Measurements from ENCODE around the gene ATP11A. TPM values are rescaled to one million over a fixed set of nuclear protein-coding genes. Genes with fewer than 3 reads are reported as not detected.

The ATP11A gene
- total and polyA plus RNA-seq, 9 donors: 6.6 to 72.7 (median 34.9) TPM

DNA sequence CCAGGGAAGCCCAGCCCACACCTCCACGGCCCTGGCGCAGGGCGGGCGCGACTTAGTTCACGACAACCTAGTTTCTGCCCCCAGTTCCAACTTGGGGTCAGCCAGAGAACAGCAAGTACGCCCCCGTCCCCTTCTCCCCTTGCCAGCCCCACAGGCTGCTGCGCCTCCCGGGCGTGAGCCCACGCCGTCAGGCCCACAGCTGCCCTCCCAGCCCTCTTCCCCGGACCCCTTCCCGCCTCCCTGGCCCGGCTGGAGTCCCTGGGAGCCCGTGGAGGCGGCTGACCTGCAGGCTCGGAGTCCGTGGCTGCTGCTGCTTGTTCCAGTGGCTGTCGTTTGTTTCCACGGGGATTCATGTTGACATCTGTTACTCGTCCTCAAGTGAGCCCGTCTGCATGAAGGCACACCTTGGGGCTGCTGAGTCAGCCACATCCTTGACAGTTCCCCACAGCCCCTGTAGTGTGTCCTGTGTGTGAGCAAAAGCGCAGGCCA lies 86.0 kb downstream of the ATP11A start:
- peaks cover 3% of the 10 kb centered on the region for H3K4me1 ChIP-seq (ENCODE audit: insufficient read depth)
- no peak overlapping the region for H3K27ac ChIP-seq
- H3K4me3 ChIP-seq: no peak overlapping the region
- TF ChIP-seq, protein P1, sequence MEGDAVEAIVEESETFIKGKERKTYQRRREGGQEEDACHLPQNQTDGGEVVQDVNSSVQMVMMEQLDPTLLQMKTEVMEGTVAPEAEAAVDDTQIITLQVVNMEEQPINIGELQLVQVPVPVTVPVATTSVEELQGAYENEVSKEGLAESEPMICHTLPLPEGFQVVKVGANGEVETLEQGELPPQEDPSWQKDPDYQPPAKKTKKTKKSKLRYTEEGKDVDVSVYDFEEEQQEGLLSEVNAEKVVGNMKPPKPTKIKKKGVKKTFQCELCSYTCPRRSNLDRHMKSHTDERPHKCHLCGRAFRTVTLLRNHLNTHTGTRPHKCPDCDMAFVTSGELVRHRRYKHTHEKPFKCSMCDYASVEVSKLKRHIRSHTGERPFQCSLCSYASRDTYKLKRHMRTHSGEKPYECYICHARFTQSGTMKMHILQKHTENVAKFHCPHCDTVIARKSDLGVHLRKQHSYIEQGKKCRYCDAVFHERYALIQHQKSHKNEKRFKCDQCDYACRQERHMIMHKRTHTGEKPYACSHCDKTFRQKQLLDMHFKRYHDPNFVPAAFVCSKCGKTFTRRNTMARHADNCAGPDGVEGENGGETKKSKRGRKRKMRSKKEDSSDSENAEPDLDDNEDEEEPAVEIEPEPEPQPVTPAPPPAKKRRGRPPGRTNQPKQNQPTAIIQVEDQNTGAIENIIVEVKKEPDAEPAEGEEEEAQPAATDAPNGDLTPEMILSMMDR (IDR thresholded peaks at IDR 0.05): no peak
- TF ChIP-seq POLR2A (IDR thresholded peaks at IDR 0.05) (no peak), EP300 (IDR thresholded peaks at IDR 0.05) (no peak)
- no peaks in the 10 kb centered on the region for H3K36me3 ChIP-seq
- DNase-seq: peak in 2 of 5 donors; percentile 12 to 16
- intact Hi-C loops (cut with DNase I): no loop called here
- H3K27me3 ChIP-seq: no peaks in the 10 kb centered on the region
- WGBS, 3 donors: 93 to 96% (median 94%) methylated on average over 25 of the region's 25 CpGs
- H3K9me3 ChIP-seq: no peaks in the 10 kb centered on the region

DNA sequence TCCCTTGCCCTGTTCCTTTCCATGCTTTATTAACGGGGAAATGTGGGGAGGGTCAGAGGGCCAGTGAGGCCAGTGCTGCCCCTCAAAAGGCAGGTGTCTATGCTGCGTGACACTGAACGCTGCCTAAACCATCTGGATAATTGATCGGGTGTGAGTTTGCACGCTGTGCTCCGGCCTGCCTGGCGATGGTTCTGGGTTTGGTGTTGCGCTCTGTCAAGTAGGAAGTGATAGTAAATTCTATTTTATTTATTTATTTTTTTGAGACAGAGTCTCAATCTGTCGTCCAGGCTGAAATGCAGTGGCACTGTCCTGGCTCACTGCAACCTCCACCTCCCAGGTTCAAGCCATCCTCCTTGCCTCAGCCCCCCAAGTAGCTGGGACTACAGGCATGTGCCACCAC lies 86.5 kb downstream of the ATP11A start:
- no peak for TF ChIP-seq EP300 (IDR thresholded peaks at IDR 0.05)
- no peak for TF ChIP-seq POLR2A (IDR thresholded peaks at IDR 0.05)
- TF ChIP-seq, protein P1 (IDR thresholded peaks at IDR 0.05): no peak
- Histone ChIP-seq H3K9me3 (no peaks in the 10 kb centered on the region), H3K4me3 (no peak overlapping the region), H3K27me3 (no peaks in the 10 kb centered on the region), H3K27ac (no peak overlapping the region), H3K4me1 (ENCODE audit: insufficient read depth) (peaks cover 3% of the 10 kb centered on the region), H3K36me3 (no peaks in the 10 kb centered on the region)
- peak in 1 of 5 donors; percentile 4 for DNase-seq
- intact Hi-C loops (cut with DNase I): no loop called here
- WGBS, 3 donors: 96 to 97% (median 96%) methylated on average over 9 of the region's 9 CpGs

DNA sequence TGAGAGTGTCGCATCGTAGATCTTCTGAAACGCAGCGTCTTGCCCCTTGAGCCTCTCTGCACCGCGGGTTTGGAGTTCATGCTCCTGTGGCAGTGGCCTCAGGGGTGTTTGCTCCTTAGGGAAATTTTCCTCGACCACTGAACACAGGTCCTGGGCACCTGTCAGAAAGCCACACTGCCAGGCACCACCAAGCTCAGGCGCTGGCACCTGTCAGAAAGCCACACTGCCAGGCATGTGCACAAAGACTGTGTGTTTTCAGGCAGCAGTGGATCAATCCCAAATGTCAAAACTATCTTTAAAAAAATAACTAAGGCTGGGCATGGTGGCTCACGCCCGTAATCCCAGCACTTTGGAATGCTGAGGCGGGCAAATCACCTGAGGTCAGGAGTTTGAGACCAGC lies 87.1 kb downstream of the ATP11A start:
- Histone ChIP-seq H3K27ac (no peak overlapping the region), H3K27me3 (no peaks in the 10 kb centered on the region), H3K36me3 (no peaks in the 10 kb centered on the region), H3K9me3 (no peaks in the 10 kb centered on the region), H3K4me3 (no peak overlapping the region), H3K4me1 (ENCODE audit: insufficient read depth) (peaks cover 6% of the 10 kb centered on the region)
- intact Hi-C loops (cut with DNase I): no loop called here
- TF ChIP-seq EP300 (IDR thresholded peaks at IDR 0.05) (no peak), POLR2A (IDR thresholded peaks at IDR 0.05) (no peak)
- TF ChIP-seq, protein P1 (IDR thresholded peaks at IDR 0.05): no peak
- peak in 2 of 5 donors; percentile 7 to 11 for DNase-seq
- 95 to 97% (median 96%) methylated on average over 11 of the region's 11 CpGs for WGBS, 3 donors

DNA sequence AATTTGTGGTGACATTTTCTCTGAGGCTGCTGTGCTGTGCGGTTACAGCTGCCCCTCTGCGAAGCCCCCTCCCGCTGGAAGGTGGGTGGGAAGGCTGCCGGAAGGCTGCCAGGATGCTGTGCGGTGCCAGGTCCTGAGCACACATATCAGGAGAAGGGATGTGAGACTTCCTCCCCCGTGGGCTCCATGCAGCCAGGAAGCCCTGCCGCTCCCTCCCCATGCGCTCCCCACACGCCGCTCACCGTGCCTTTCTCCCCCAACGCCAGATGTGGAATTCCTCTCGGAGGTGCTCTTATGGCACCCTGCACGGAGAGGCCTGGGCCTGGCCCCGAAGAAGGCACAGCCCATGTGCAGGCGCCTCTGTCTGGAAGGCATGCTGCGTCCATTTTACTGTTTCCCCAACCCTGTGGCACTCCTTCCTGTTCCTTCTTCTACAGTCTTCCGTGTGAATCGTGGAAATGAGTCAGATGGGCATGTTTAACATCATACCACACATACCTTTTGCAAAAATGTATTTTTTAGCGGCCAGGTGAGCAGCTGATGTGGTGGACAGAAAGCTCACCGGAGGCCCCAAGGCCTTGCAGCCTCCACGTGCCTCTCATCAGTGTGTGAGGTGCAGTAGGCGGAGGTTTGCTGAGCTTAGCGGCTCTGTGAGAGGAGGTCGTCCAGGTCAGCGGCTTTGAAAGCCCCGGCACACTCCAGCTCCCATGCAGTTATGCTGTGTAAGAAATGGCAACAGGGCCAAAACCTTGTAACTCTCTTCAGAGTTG lies 88.0 kb downstream of the ATP11A start:
- no peaks in the 10 kb centered on the region for H3K27me3 ChIP-seq
- TF ChIP-seq EP300 (IDR thresholded peaks at IDR 0.05) (no peak), POLR2A (IDR thresholded peaks at IDR 0.05) (no peak)
- TF ChIP-seq, protein P1 (IDR thresholded peaks at IDR 0.05): no peak
- no peak overlapping the region for H3K27ac ChIP-seq
- no peaks in the 10 kb centered on the region for H3K36me3 ChIP-seq
- no peak overlapping the region for H3K4me3 ChIP-seq
- intact Hi-C loops (cut with DNase I): no loop called here
- peak in 3 of 5 donors; percentile 11 to 17 (median 13) for DNase-seq
- WGBS, 3 donors: 66 to 71% (median 68%) methylated on average over 27 of the region's 27 CpGs
- H3K4me1 ChIP-seq (ENCODE audit: insufficient read depth): peaks cover 10% of the 10 kb centered on the region
- no peaks in the 10 kb centered on the region for H3K9me3 ChIP-seq
